Breast epithelium (tissue), 4 donors: ENCODE results near the gene COL6A2. TPM values are rescaled to one million over a fixed set of nuclear protein-coding genes. Genes with fewer than 3 reads are reported as not detected.

Experiments
- DNase-seq, 2 donors: peaks; one replicate each; pipeline ENCODE4 v3.0.0-alpha.2; 2019; ENCODE audit warnings: low spot score in 2 of 2
- H3K27ac ChIP-seq, 2 donors: fragments of 200-600 bp; sonication (generic) in 1 of 2; one replicate each; pipeline ENCODE4 v1.5.1; 2016 to 2019; ENCODE audit warnings: mild to moderate bottlenecking in 1 of 2
- H3K27me3 ChIP-seq, 2 donors: fragments of 200-600 bp; sonication (generic) in 1 of 2; one replicate each; pipeline versions ENCODE4 v1.5.1 to v1.6.0; 2017 to 2019; ENCODE audit warnings: control low read depth in 1 of 2, mild to moderate bottlenecking in 1 of 2
- H3K36me3 ChIP-seq: fragments of 200-600 bp; one replicate; pipeline ENCODE4 v1.5.1; 2019
- H3K4me1 ChIP-seq, 2 donors: fragments of 200-600 bp; sonication (generic); one replicate each; pipeline ENCODE4 v1.5.1; 2016 to 2019; ENCODE audit warnings: control low read depth in 1 of 2
- H3K4me3 ChIP-seq, 3 donors: fragments of 200-600 bp; sonication (generic); 1 replicate in 2 of 3; 2 replicates in 1 of 3; pipeline ENCODE4 v1.5.1; 2016 to 2019; ENCODE audit warnings: mild to moderate bottlenecking in 3 of 3, moderate library complexity in 2 of 3
- H3K9me3 ChIP-seq, 2 donors: fragments of 200-600 bp; sonication (generic) in 1 of 2; one replicate each; pipeline ENCODE4 v1.5.1; 2016 to 2019; ENCODE audit warnings: control low read depth in 1 of 2
- POLR2A ChIP-seq: fragments of 450-650 bp; IDR thresholded peaks from one replicate; pipeline ENCODE4 v1.6.1; 2016; ENCODE audit warnings: antibody characterized with exemption, mild to moderate bottlenecking, moderate library complexity
- POLR2AphosphoS5 ChIP-seq, 3 donors: sonication (generic); formaldehyde crosslinking; IDR thresholded peaks; one replicate each; pipeline ENCODE4 v1.6.1; 2017; ENCODE audit warnings: antibody characterized with exemption in 3 of 3
- intact Hi-C: fragments of 100-400 bp; cut with DNase I; formaldehyde crosslinking; loops from one replicate; pipeline ENCODE4 v1.15.1; 2023; ENCODE audit warnings: low total_unique reads
- total RNA-seq, 3 donors: library from RNA; depleted of rRNA; stranded (reverse); fragments of >200 nt; gene quantifications; one replicate each; pipeline ENCODE4 v1.1.0, GENCODE V29; 2016
- TF ChIP-seq, protein P1 (sequence below), 3 donors: fragments of 450-650 bp; IDR thresholded peaks; one replicate each; pipeline ENCODE4 v1.5.1; 2016 to 2017; ENCODE audit warnings: antibody characterized with exemption in 3 of 3, mild to moderate bottlenecking in 3 of 3, moderate library complexity in 3 of 3

Gene COL6A2
- total RNA-seq, 3 donors from 2014 or later: 177 to 1,266 (median 418) TPM

DNA sequence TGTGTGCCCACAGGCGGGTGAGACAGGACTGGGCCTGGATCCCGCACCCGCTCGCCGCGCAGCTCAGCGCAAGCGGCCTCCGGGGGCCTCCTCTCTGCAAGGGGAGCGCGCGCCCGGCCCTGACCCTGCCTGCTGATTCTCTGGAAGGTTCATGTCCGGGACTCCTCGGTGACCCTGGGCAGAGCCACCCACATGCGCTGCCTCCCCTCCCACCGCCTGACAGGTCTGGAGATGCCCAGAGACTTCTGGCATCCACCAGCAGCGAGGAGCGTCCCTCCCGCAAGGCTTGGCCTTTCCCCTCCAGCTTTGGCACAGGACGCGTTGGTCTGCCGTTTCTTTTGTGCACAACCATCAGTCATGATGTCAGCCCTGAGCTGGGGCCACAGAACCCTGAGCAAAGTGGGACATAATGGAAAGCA, 42.0 kb upstream of the COL6A2 start:
- H3K4me3 ChIP-seq: peak overlapping the region in 1 of 3 donors; percentile 35
- H3K27me3 ChIP-seq: no peaks in the 10 kb centered on the region
- H3K9me3 ChIP-seq: no peaks in the 10 kb centered on the region
- TF ChIP-seq, protein P1, sequence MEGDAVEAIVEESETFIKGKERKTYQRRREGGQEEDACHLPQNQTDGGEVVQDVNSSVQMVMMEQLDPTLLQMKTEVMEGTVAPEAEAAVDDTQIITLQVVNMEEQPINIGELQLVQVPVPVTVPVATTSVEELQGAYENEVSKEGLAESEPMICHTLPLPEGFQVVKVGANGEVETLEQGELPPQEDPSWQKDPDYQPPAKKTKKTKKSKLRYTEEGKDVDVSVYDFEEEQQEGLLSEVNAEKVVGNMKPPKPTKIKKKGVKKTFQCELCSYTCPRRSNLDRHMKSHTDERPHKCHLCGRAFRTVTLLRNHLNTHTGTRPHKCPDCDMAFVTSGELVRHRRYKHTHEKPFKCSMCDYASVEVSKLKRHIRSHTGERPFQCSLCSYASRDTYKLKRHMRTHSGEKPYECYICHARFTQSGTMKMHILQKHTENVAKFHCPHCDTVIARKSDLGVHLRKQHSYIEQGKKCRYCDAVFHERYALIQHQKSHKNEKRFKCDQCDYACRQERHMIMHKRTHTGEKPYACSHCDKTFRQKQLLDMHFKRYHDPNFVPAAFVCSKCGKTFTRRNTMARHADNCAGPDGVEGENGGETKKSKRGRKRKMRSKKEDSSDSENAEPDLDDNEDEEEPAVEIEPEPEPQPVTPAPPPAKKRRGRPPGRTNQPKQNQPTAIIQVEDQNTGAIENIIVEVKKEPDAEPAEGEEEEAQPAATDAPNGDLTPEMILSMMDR (IDR thresholded peaks at IDR 0.05): no peak
- no peak for TF ChIP-seq POLR2A
- TF ChIP-seq POLR2AphosphoS5 (IDR thresholded peaks at IDR 0.05): no peak
- intact Hi-C loops: no loop called here
- peaks cover 0 to 5% of the 10 kb centered on the region in 2 donors for H3K4me1 ChIP-seq
- H3K36me3 ChIP-seq: no peaks in the 10 kb centered on the region
- peak overlapping the region; percentile 84 to 95 for H3K27ac ChIP-seq
- DNase-seq: no peak

DNA sequence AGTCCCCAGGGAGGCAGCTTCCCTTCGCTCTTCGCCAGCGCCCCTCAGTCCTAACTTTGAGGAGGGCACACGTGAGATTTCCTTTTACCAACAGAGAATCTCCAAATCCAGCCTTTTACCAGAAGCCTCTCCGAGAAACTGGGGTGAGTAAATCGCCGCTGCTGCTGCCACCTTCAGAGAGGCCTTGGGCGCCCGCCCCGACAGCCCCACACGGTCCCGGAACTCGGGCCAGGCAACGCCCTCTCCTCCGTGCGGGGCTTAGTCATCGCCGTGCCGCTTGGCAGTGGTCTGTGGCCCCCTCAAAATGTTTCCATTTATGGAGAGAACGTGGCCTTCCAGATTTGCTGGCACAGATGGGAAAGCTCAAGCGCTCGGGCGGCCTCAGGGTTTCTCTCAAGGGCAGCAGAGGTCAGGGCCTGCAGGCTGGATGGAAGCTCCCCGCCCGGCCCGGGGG, 41.4 kb upstream of the COL6A2 start:
- TF ChIP-seq POLR2AphosphoS5 (IDR thresholded peaks at IDR 0.05) (peak in 2 of 3 donors; percentile 63 to 71), POLR2A (no peak)
- Histone ChIP-seq H3K36me3 (no peaks in the 10 kb centered on the region), H3K4me3 (peak overlapping the region in 1 of 3 donors; percentile 35), H3K9me3 (no peaks in the 10 kb centered on the region), H3K27me3 (no peaks in the 10 kb centered on the region), H3K4me1 (peaks cover 0 to 5% of the 10 kb centered on the region in 2 donors), H3K27ac (peak overlapping the region; percentile 84 to 95)
- intact Hi-C loops: no loop called here
- DNase-seq: peak; percentile 67 to 69

DNA sequence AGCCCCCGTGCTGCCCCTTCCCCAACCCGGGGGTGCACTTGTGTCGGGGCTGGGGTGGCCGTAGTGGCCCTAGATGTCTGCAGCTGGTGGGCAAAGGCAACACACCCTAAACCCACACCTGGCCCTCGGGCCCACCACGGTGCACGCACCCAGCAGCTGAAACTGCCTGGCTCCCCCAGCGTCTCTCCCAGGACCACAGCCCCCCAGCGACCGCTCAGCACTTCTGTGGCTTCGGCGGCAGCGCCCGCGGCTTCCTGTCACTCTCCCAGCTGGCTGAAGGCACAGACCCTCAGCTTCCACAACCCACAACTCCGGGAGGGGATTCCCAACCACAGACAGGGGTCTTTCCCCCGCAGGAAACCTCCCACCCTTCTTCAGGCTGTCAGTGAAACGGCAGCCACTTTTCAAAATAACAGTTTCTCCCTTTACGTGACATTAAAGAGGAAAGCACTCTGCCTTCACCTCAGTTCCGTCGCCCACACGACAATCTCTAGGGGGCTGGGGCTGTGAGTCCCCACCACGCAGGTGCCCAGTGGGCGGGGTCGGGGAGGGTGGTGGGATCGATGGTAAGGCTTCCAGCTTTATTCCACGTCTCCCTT, 40.7 kb upstream of the COL6A2 start:
- Histone ChIP-seq H3K4me3 (no peak overlapping the region), H3K36me3 (no peaks in the 10 kb centered on the region), H3K27ac (peak overlapping the region; percentile 84 to 95), H3K9me3 (peaks cover 0 to 4% of the 10 kb centered on the region in 2 donors), H3K27me3 (no peaks in the 10 kb centered on the region), H3K4me1 (peaks cover 0 to 5% of the 10 kb centered on the region in 2 donors)
- DNase-seq: no peak
- TF ChIP-seq POLR2AphosphoS5 (IDR thresholded peaks at IDR 0.05) (no peak), POLR2A (no peak)
- TF ChIP-seq, protein P1 (IDR thresholded peaks at IDR 0.05): no peak
- intact Hi-C loops: no loop called here

DNA sequence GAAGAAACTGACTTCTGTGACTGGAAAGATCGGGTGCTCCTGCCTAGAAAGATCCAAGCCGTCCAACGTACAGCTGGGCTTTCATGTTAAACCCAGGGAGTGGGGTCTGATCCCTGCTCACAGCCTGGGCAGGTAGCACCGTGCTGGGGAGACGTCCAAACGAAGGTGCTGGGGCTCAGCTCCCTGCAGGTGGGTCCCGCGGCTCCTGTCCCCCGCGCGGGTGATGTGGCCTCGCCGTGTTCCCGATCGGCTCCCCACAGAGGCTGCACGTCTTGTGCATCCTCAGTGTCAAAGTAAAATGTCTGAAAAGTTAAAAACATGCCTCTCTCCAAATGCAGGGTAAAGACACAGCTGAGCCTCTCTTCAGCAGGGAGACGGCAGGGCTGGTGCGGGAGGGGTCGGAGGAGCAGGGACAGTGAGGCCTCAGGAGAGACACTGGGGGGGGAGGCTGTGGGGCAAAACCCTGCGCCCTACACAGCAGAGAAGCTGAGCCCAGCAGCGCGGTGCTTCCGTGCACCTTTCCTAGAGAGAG, 40.1 kb upstream of the COL6A2 start:
- Histone ChIP-seq H3K27me3 (no peaks in the 10 kb centered on the region), H3K36me3 (no peaks in the 10 kb centered on the region), H3K4me3 (no peak overlapping the region), H3K4me1 (peaks cover 0 to 5% of the 10 kb centered on the region in 2 donors), H3K9me3 (peaks cover 0 to 4% of the 10 kb centered on the region in 2 donors), H3K27ac (peak overlapping the region; percentile 84 to 95)
- TF ChIP-seq, protein P1 (IDR thresholded peaks at IDR 0.05): no peak
- TF ChIP-seq POLR2AphosphoS5 (IDR thresholded peaks at IDR 0.05): no peak
- TF ChIP-seq POLR2A: no peak
- intact Hi-C loops: no loop called here
- DNase-seq: no peak

DNA sequence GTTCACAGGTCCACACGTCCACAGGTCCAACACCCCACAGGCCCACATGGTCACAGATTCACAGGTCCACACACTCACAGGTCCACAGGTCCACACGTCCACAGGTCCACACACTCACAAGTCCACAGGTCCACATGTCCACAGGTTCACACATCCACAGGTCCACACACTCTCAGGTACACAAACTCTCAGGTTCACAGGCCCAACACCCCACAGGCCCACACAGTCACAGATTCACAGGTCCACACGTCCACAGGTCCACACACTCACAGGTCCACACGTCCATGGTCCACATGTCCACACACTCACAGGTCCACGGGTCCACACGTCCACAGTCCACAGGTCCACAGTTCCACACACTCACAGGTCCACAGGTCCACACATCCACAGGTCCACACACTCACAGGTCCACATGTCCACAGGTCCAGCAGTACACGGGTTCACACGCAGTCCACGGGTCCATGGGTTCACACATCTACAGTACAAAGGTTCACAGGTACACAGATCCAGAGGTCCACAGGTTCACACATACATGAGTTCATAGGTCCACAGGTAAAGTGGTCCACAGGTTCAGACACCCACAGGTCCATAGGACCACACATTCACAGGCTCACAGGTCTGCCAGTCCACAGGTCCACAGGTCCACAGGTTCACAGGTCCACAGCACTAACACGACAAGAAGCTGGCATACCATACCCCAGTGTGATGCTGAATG, 39.3 kb upstream of the COL6A2 start:
- TF ChIP-seq, protein P1 (IDR thresholded peaks at IDR 0.05): no peak
- TF ChIP-seq POLR2AphosphoS5 (IDR thresholded peaks at IDR 0.05) (no peak), POLR2A (no peak)
- peak overlapping the region in 1 of 2 donors; percentile 95 for H3K27ac ChIP-seq
- H3K36me3 ChIP-seq: no peaks in the 10 kb centered on the region
- no peak for DNase-seq
- H3K4me3 ChIP-seq: no peak overlapping the region
- H3K9me3 ChIP-seq: peaks cover 0 to 4% of the 10 kb centered on the region in 2 donors
- intact Hi-C loops: no loop called here
- peaks cover 0 to 5% of the 10 kb centered on the region in 2 donors for H3K4me1 ChIP-seq
- no peaks in the 10 kb centered on the region for H3K27me3 ChIP-seq
